H1 (cell line): Measurements from ENCODE around the gene CNGB1. TPM values are rescaled to one million over a fixed set of nuclear protein-coding genes. Genes with fewer than 3 reads are reported as not detected.
A peak's percentile ranks its signal among the peaks of the same experiment; 100 is the strongest.

Experiments used
- CTCF ChIA-PET: fragments of 300-600 bp; sonication (Branson Sonifier 250); formaldehyde crosslinking; loops from one replicate; lab custom pipeline; 2021; ENCODE audit not compliant: partially characterized antibody; lab: Charles Lee
- POLR2A ChIA-PET: fragments of 300-600 bp; sonication (Branson Sonifier 250); formaldehyde crosslinking; loops from one replicate; lab custom pipeline; 2021; ENCODE audit warnings: inconsistent platforms; ENCODE audit not compliant: partially characterized antibody; lab: Charles Lee
- DNase-seq, 2 experiments: peaks; one replicate each; pipeline versions ENCODE4 v3.0.0 to v3.0.0-alpha.2; 2010 to 2022; ENCODE audit warnings: low spot score in 2 of 2, low read depth in 1 of 2, mixed read lengths in 1 of 2
- FAIRE-seq: peaks from 2 replicates; lab custom pipeline; 2011; peaks lifted over from hg19 to GRCh38; lab: Jason Lieb, UNC
- H2AFZ ChIP-seq: 2 replicates; pipeline ENCODE4 v1.8.1; 2012; ENCODE audit warnings: low read length, inconsistent platforms
- H2AK5ac ChIP-seq: 2 replicates; pipeline ENCODE4 v1.6.1; 2013; ENCODE audit warnings: low read depth, low read length
- H2BK120ac ChIP-seq: replicated peaks from 2 replicates; pipeline ENCODE3; 2013; ENCODE audit warnings: low read depth, low read length, inconsistent platforms
- H2BK12ac ChIP-seq: 2 replicates; pipeline ENCODE4 v1.6.1; 2013; ENCODE audit warnings: low read depth, low read length
- H2BK15ac ChIP-seq: 2 replicates; pipeline ENCODE4 v1.6.1; 2013; ENCODE audit warnings: low read length
- H2BK20ac ChIP-seq: 2 replicates; pipeline ENCODE4 v1.6.1; 2013; ENCODE audit warnings: low read length
- H2BK5ac ChIP-seq: 2 replicates; pipeline ENCODE4 v1.6.1; 2013; ENCODE audit warnings: low read depth, low read length
- H3K14ac ChIP-seq: 2 replicates; pipeline ENCODE4 v1.6.1; 2013; ENCODE audit warnings: inconsistent platforms; ENCODE audit not compliant: insufficient read length
- H3K18ac ChIP-seq: 2 replicates; pipeline ENCODE4 v1.6.1; 2013; ENCODE audit warnings: low read length; ENCODE audit errors: extremely low read depth
- H3K23ac ChIP-seq: 2 replicates; pipeline ENCODE4 v1.6.1; 2013; ENCODE audit warnings: inconsistent platforms; ENCODE audit not compliant: insufficient read length
- H3K23me2 ChIP-seq: 2 replicates; pipeline ENCODE4 v1.6.1; 2013; ENCODE audit warnings: low read depth, low read length
- H3K27ac ChIP-seq: 2 replicates; pipeline ENCODE4 v1.6.1; 2011; ENCODE audit warnings: low read depth, low read length, inconsistent platforms
- H3K27me3 ChIP-seq, 4 experiments: replicated peaks in 1 of 4; 1 replicate in 1 of 4; 2 replicates in 3 of 4; pipeline versions ENCODE4 v1.6.1 to v1.8.1; 2011 to 2013; ENCODE audit warnings: low read length in 3 of 4, mild to moderate bottlenecking in 3 of 4, inconsistent platforms in 2 of 4, mixed read lengths in 2 of 4, moderate library complexity in 1 of 4; ENCODE audit not compliant: control insufficient read depth in 3 of 4, insufficient read depth in 3 of 4; ENCODE audit errors: extremely low read depth in 1 of 4
- H3K36me3 ChIP-seq, 4 experiments: 2 replicates each; pipeline versions ENCODE4 v1.6.1 to v1.8.1; 2011 to 2013; ENCODE audit warnings: mild to moderate bottlenecking in 4 of 4, low read length in 3 of 4, moderate library complexity in 2 of 4, control low read depth in 1 of 4, inconsistent platforms in 1 of 4; ENCODE audit not compliant: insufficient read depth in 4 of 4, control insufficient read depth in 2 of 4
- H3K4ac ChIP-seq: replicated peaks from 2 replicates; pipeline ENCODE3; 2013; ENCODE audit warnings: low read length, low read depth, mixed read lengths, inconsistent platforms; ENCODE audit not compliant: insufficient read length
- H3K4me1 ChIP-seq, 4 experiments: replicated peaks in 1 of 4; 1 replicate in 1 of 4; 2 replicates in 3 of 4; pipeline versions ENCODE4 v1.6.1 to v1.8.1; 2011 to 2013; ENCODE audit warnings: low read length in 3 of 4, inconsistent platforms in 2 of 4, mixed read lengths in 1 of 4; ENCODE audit not compliant: insufficient read depth in 4 of 4, control insufficient read depth in 3 of 4
- H3K4me2 ChIP-seq, 2 experiments: 2 replicates each; pipeline versions ENCODE4 v1.6.1 to v1.8.1; 2011 to 2013; ENCODE audit warnings: low read depth in 2 of 2, low read length in 2 of 2, control low read depth in 1 of 2, inconsistent platforms in 1 of 2, mild to moderate bottlenecking in 1 of 2; ENCODE audit not compliant: insufficient read depth in 1 of 2
- H3K4me3 ChIP-seq, 4 experiments: fragments of 200-600, 300-600 bp in 1 of 4; sonication (generic), shearing (Covaris generic), sonication (Bioruptor Twin) in 1 of 4; 2 replicates each; pipeline versions ENCODE4 v1.5.1 to v1.8.1; 2011 to 2016; ENCODE audit warnings: low read length in 4 of 4, low read depth in 3 of 4, control low read depth in 2 of 4, inconsistent platforms in 2 of 4, mild to moderate bottlenecking in 2 of 4, mixed read lengths in 1 of 4, moderate library complexity in 1 of 4; ENCODE audit not compliant: insufficient read depth in 2 of 4; ENCODE audit errors: extremely low read depth in 1 of 4
- H3K56ac ChIP-seq: replicated peaks from 2 replicates; pipeline ENCODE3; 2013; ENCODE audit warnings: low read depth, mild to moderate bottlenecking, mixed read lengths, low read length, inconsistent platforms; ENCODE audit not compliant: insufficient read length
- H3K79me1 ChIP-seq: 2 replicates; pipeline ENCODE4 v1.6.1; 2013; ENCODE audit warnings: low read depth, low read length, control low read depth
- H3K79me2 ChIP-seq, 2 experiments: 2 replicates each; pipeline versions ENCODE4 v1.6.1 to v1.8.1; 2012 to 2013; ENCODE audit warnings: low read length in 2 of 2, mild to moderate bottlenecking in 2 of 2, inconsistent platforms in 1 of 2; ENCODE audit not compliant: insufficient read depth in 2 of 2, control insufficient read depth in 1 of 2
- H3K9ac ChIP-seq, 4 experiments: replicated peaks in 1 of 4; 1 replicate in 1 of 4; 2 replicates in 3 of 4; pipeline versions ENCODE4 v1.6.1 to v1.8.1; 2011 to 2013; ENCODE audit warnings: low read depth in 3 of 4, low read length in 3 of 4, control low read depth in 2 of 4, mild to moderate bottlenecking in 2 of 4, moderate library complexity in 2 of 4, inconsistent platforms in 1 of 4; ENCODE audit errors: extremely low read depth in 1 of 4
- H3K9me3 ChIP-seq, 2 experiments: 2 replicates each; pipeline versions ENCODE4 v1.6.1 to v1.8.1; 2012 to 2013; ENCODE audit warnings: mild to moderate bottlenecking in 2 of 2, moderate library complexity in 2 of 2, control low read depth in 1 of 2, inconsistent platforms in 1 of 2, low read depth in 1 of 2, low read length in 1 of 2, mixed read lengths in 1 of 2; ENCODE audit not compliant: insufficient read depth in 2 of 2
- H4K20me1 ChIP-seq, 2 experiments: replicated peaks in 1 of 2; 2 replicates each; pipeline versions ENCODE3 to v1.8.1; 2011 to 2013; ENCODE audit warnings: inconsistent platforms in 2 of 2, low read length in 2 of 2, mild to moderate bottlenecking in 1 of 2; ENCODE audit not compliant: insufficient read depth in 2 of 2, control insufficient read depth in 1 of 2
- H4K5ac ChIP-seq: 2 replicates; pipeline ENCODE4 v1.6.1; 2013; ENCODE audit warnings: low read length, low read depth, mixed read lengths, inconsistent platforms; ENCODE audit not compliant: insufficient read length
- H4K8ac ChIP-seq: 2 replicates; pipeline ENCODE4 v1.8.0; 2013; ENCODE audit warnings: mild to moderate bottlenecking, moderate library complexity, low read length, inconsistent platforms; ENCODE audit not compliant: insufficient read depth; ENCODE audit errors: extremely low read depth
- H4K91ac ChIP-seq: replicated peaks from 2 replicates; pipeline ENCODE3; 2013; ENCODE audit warnings: low read length, mixed read lengths, inconsistent platforms; ENCODE audit not compliant: insufficient read length
- BACH1 ChIP-seq: IDR thresholded peaks from 2 replicates; pipeline ENCODE4 v1.6.1; 2012; ENCODE audit warnings: low read length, improper control_type of control experiment
- CTBP2 ChIP-seq: IDR thresholded peaks from 2 replicates; pipeline ENCODE4 v1.7.0; 2011; ENCODE audit warnings: borderline replicate concordance, mild to moderate bottlenecking, moderate library complexity, mixed read lengths, low read length; ENCODE audit not compliant: insufficient read depth, insufficient read length
- HDAC2 ChIP-seq, 2 experiments: fragments of 300-600 bp in 1 of 2; sonication (generic) in 1 of 2; IDR thresholded peaks; 2 replicates each; pipeline ENCODE4 v1.6.1; 2011 to 2012; ENCODE audit warnings: low read depth in 2 of 2, low read length in 2 of 2, mild to moderate bottlenecking in 2 of 2, moderate library complexity in 2 of 2, borderline replicate concordance in 1 of 2, inconsistent platforms in 1 of 2
- MAX ChIP-seq: IDR thresholded peaks from 2 replicates; pipeline ENCODE4 v1.6.1; 2012; ENCODE audit warnings: inconsistent platforms
- NANOG ChIP-seq: IDR thresholded peaks from 2 replicates; pipeline ENCODE4 v1.6.1; 2011; ENCODE audit warnings: low read length, low read depth, mild to moderate bottlenecking, inconsistent platforms; ENCODE audit not compliant: insufficient read depth, poor library complexity, severe bottlenecking
- RBBP5 ChIP-seq: IDR thresholded peaks from 2 replicates; pipeline ENCODE4 v1.7.1; 2012; ENCODE audit warnings: low read depth, mild to moderate bottlenecking, inconsistent platforms, low read length, moderate library complexity, borderline replicate concordance
- RFX5 ChIP-seq: IDR thresholded peaks from 2 replicates; pipeline ENCODE4 v1.6.1; 2011; ENCODE audit warnings: low read depth, low read length, improper control_type of control experiment, borderline replicate concordance
- SIN3A ChIP-seq, 2 experiments: IDR thresholded peaks in 1 of 2; conservative IDR thresholded peaks in 1 of 2; 2 replicates each; pipeline ENCODE4 v1.6.1; 2011 to 2012; ENCODE audit warnings: low read length in 2 of 2, improper control_type of control experiment in 1 of 2, low read depth in 1 of 2, mild to moderate bottlenecking in 1 of 2
- SUZ12 ChIP-seq: fragments of 200-600 bp; sonication (generic); IDR thresholded peaks from 2 replicates; pipeline ENCODE4 v1.6.1; 2012; ENCODE audit warnings: mild to moderate bottlenecking, inconsistent platforms, low read length, moderate library complexity, mixed read lengths
- TAF7 ChIP-seq: optimal IDR thresholded peaks from 2 replicates; pipeline ENCODE3; 2011; ENCODE audit warnings: low read depth, mild to moderate bottlenecking, inconsistent platforms, low read length, moderate library complexity, borderline replicate concordance
- USF2 ChIP-seq: IDR thresholded peaks from 2 replicates; pipeline ENCODE4 v1.6.1; 2011; ENCODE audit warnings: low read length, improper control_type of control experiment
- WGBS, 2 experiments: shearing (Covaris generic) in 1 of 2; methylation state at CpG; one replicate each; pipeline versions ENCODE4 v1.1.6 to v1.1.7; 2013 to 2015; ENCODE audit warnings: low lambda C conversion rate in 2 of 2, mixed read lengths in 2 of 2, inconsistent platforms in 1 of 2, low coverage in 1 of 2, missing lambda C conversion rate in 1 of 2; ENCODE audit not compliant: insufficient replicate concordance in 2 of 2, insufficient coverage in 1 of 2, insufficient read length in 1 of 2; ENCODE audit errors: extremely low coverage in 1 of 2, missing lambda C conversion rate in 1 of 2; 5-methylcytosine and 5-hydroxymethylcytosine counted together
- polyA plus RNA-seq, 7 experiments: library from polyadenylated mRNA; depleted of rRNA in 3 of 7; stranded (reverse) in 5 of 7; unstranded in 2 of 7; fragments of >200 nt in 5 of 7; fragments of 200-250 nt in 2 of 7; gene quantifications; 1 replicate in 5 of 7; 2 replicates in 1 of 7; 4 replicates in 1 of 7; pipeline versions ENCODE4 v1.2.1 to v1.2.3, GENCODE V29; 2011 to 2013; ENCODE audit warnings: missing spikeins in 2 of 7, mixed read lengths in 2 of 7
- total RNA-seq: library from RNA; stranded (reverse); fragmentation: NEBNext Ultra II Directional; extraction: Animal tissue kit (Norgen Biotek cat#: 25700); gene quantifications from 2 replicates; pipeline ENCODE4 v1.2.1, GENCODE V29; 2021

CNGB1 gene
- total and polyA plus RNA-seq, 2 of the 8 experiments (the other 6 are each of a cell fraction or from before 2014, with no cell fraction given) = not detected

- H2BK120ac ChIP-seq = no peak overlapping the region
- H3K79me1 ChIP-seq = no peaks in the 10 kb centered on the region
- H3K27ac ChIP-seq = no peak overlapping the region
- no peaks in the 10 kb centered on the region for H3K23me2 ChIP-seq
- no peaks in the 10 kb centered on the region for H3K79me2 ChIP-seq
- no peak overlapping the region for H3K9ac ChIP-seq
- ChIA-PET POLR2A (interaction anchor here (1.3 kb wide), 1 partner anchor 24 kb away, joined by 3 read pairs; no protein-coding TSS in a partner anchor), CTCF (interaction anchor here (0.6 to 4.2 kb wide), 3 partner anchors 15 to 46 kb away, joined by 4 to 22 read pairs (median 12); no protein-coding TSS in a partner anchor)
- no peak for FAIRE-seq
- no peak overlapping the region for H2BK12ac ChIP-seq
- H2BK15ac ChIP-seq = 0 out of 2 replicates have a peak overlapping the region, but pooled peaks have one; percentile 1
- no peak overlapping the region for H2AFZ ChIP-seq
- no peak overlapping the region for H3K14ac ChIP-seq
- H3K18ac ChIP-seq = no peak overlapping the region
- H3K56ac ChIP-seq = no peak overlapping the region
- H4K91ac ChIP-seq = no peak overlapping the region
- no peaks in the 10 kb centered on the region for H3K36me3 ChIP-seq
- H2BK20ac ChIP-seq = no peak overlapping the region
- H4K8ac ChIP-seq = no peak overlapping the region; the same call in 1 of the 2 replicates
- H4K20me1 ChIP-seq = no peaks in the 10 kb centered on the region
- H3K4me3 ChIP-seq = no peak overlapping the region
- no peak overlapping the region for H2BK5ac ChIP-seq
- peaks cover 7 to 17% (median 9%) of the 10 kb centered on the region in 4 experiments for H3K4me1 ChIP-seq
- 83% methylated on average over 8 of the region's 8 CpGs; no CpG with 5 or more reads in 1 of the 2 experiments for WGBS, 2 experiments
- no peak overlapping the region for H3K4me2 ChIP-seq
- no peaks in the 10 kb centered on the region for H3K9me3 ChIP-seq
- no peak overlapping the region for H3K23ac ChIP-seq
- H3K27me3 ChIP-seq = 0 out of 7 replicates have a peak, but pooled peaks cover 0 to 1% (median 0%) of the 10 kb centered on the region in 4 experiments
- H2AK5ac ChIP-seq = no peak overlapping the region
- H3K4ac ChIP-seq = no peak overlapping the region
- no peak for DNase-seq
- no peak overlapping the region for H4K5ac ChIP-seq
- TF ChIP-seq SUZ12 (no peak), BACH1 (no peak), TAF7 (no peak), CTBP2 (no peak), NANOG (no peak), USF2 (no peak), HDAC2 (IDR thresholded peaks at IDR 0.05; ENCODE audit: borderline replicate concordance in 1 of 2, low read depth in 2 of 2, low read length in 2 of 2) (no peak), SIN3A (conservative IDR thresholded peaks at IDR 0.05 in 1 of 2, IDR thresholded peaks at IDR 0.05 in 1 of 2; ENCODE audit: low read depth in 1 of 2, low read length in 2 of 2) (no peak), RBBP5 (no peak), RFX5 (no peak), MAX (no peak)
Measured at GRCh38 chr16:57840833-57841232, 130.1 kb downstream of the CNGB1 start.
